HG03565 (cell line): ENCODE results near the gene DPY19L1.
"Not testable (repeated sequence)": the region's sequence is repeated elsewhere in the genome, so short reads cannot be mapped to it uniquely, and the experiment has no call there.

Experiments used
- ATAC-seq: cut with Tn5 transposase; IDR thresholded peaks from one replicate; pipeline ENCODE4 v1.9.1; 2021; ENCODE audit warnings: mild to moderate bottlenecking, moderate library complexity; ENCODE audit not compliant: unreplicated experiment

Gene DPY19L1

DNA sequence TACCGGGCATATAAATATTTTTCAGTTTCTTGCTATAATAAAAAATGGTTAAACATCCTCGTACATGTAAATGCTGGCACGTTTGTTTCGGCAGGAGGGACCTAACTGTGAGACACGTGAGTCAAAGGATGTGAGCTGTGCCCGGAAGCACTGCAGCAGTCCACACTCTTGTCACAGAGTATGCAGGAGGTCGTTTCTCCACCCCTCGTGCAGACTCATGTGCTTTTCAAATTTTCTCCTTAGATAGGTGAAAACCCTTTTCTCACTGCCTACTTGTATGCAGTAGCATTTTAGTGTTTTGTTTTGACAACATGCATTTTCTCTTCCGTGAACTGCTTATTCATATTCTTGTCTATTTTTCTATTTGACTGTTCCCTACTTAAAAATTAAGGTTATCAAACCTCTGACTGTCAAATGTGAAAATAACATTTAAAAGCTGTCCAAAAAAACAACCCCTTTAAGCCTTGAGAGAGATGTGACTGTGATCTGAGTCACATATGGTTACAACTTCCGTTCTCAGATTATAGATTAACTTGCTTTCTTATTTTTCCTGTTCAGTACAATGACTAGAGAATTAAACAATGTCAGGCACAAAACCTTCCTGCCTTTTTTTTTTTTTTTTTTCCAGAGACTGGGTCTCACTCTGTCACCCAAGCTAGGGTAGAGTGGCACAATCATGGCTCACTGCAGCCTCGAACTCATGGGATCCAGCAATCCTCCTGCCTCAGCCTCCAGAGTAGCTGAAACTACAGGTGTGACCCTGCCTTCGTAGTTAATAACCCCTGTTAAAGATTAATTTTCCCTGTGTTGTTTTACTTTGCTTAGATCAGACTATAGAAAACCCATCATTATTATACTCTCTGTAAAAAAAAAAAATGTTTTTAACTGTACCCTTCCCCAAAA is 45.1 kb downstream of the DPY19L1 start:
- ATAC-seq, result peak; percentile 71

DNA sequence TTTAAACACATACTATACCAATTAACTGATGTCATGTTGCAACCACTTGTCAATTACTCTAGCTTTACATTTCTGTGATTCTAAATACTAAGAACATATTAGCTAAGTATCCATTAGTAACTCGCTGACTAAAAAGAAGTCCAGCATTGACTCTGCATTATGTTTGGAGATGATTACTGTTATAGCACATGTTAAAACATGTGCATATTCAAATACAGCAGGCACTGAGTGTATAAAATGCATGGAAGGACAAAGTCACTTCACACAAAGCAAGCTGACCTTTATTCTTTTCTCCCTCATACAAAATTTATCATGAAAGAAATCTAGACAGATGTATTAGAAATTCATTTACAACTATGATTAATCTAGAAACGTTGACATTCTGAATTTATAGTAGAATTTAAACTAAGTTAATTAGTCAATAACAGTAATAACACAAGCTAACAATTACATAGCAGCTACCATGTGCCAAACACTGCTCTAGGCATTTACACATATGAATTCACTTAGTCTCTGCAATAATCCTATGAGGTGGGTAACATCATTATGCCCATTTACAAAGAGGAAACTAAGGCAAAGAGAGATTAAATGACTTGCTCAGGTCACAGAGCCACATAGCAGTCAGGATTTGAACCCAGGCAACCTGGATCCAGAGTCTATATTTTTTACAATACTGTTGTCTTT is 48.7 kb downstream of the DPY19L1 start:
- ATAC-seq, result not testable (repeated sequence)

DNA sequence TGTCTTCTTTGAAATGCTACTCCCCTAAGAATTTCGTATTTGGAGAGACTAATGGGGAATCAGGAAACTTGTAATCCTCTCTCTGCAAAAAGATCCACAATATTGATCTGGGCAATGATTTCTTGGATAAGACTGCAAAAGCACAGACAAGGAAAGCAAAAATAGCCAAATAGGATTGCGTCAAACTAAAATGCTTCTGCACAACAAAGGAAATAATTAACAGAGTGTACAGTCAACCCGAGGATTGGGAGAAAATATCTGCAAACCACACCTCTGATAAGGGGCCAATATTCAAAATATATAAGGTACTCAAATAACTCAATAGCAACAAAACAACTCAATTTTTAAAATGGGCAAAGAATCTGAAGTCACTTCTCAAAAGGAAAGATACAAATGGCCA is 52.1 kb downstream of the DPY19L1 start:
- not testable (repeated sequence) for ATAC-seq

DNA sequence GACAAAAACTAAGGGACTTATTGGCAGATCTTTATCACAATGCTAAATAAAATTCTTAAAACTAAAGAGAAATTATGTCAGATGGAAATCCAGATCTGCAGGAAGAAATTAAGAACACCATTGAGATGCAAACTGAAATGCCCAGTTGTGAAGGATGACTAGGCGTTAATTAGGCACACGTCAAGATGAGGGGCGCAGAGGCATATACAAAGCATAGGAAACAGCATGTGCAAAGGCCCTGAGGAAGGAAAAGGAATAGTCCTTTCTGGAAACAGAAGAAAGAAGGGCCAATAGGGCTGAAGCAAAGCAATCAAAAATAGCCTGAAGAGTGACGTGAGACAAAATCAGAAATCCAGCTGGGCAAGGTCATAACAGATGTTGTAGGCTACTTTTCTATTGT is 53.1 kb downstream of the DPY19L1 start:
- ATAC-seq, result not testable (repeated sequence)

DNA sequence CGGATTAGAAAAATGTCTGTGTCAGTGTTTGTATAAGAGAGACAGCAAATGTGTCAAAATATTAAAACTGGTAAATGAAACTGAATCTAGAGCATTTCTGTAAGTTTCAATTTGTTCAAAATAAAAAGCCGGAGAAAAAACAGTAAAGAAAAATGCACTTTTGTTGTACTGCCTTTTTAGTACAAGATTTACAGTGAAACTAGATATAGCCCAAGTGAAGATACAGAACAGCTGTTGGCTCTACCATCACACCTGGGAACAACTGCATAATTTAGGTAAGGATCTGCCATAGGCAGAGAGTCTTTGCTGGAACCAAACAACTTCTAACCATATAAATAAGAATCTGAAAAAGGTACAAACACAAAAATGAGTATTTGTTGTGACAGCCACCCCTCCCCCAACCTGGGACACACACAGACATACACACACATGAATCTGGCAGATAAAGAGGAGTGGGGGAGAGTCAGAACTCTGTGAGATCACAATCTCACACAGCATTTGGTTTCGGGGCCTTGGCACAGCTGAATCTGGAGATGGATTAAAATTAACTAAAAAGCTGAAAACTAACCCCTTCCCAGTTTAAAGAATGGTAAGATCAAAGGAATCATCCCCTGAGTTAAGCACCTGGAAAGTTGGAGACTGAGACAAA is 54.8 kb downstream of the DPY19L1 start:
- ATAC-seq, result no peak

DNA sequence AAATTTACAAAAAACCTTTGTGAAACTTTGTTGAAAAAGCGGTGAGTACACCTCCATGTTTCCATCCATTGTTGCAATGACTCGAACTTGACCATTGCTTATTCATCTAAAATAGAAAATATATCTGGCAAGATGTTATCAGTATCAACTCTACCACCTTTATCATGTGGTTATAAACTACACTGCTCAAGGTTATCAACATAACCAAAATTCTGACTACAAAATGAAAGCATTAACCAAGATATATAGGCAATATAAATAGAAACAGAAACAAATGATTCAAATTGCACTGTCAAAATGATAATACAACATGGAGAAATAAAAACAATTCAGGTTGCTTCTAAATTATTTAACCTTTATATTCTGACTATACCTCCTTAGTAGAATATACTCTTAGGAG is 58.2 kb downstream of the DPY19L1 start:
- not testable (repeated sequence) for ATAC-seq

DNA sequence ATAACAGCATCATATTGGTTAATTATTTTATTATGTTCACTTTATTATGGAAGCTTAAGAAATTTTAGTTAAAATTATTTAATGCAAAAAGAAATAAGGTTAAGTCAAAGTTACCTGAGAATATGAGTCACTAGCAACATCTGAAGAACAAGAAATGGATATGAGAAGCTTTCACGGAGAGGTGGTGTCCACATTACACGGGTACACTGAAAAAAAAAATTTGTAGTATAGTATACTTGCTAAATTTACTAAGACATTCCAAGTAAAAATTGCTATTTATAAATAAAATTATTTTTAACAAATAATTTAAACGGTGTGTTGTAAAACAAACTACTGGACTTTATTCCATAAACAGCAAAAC is 63.9 kb downstream of the DPY19L1 start:
- ATAC-seq, result no peak

DNA sequence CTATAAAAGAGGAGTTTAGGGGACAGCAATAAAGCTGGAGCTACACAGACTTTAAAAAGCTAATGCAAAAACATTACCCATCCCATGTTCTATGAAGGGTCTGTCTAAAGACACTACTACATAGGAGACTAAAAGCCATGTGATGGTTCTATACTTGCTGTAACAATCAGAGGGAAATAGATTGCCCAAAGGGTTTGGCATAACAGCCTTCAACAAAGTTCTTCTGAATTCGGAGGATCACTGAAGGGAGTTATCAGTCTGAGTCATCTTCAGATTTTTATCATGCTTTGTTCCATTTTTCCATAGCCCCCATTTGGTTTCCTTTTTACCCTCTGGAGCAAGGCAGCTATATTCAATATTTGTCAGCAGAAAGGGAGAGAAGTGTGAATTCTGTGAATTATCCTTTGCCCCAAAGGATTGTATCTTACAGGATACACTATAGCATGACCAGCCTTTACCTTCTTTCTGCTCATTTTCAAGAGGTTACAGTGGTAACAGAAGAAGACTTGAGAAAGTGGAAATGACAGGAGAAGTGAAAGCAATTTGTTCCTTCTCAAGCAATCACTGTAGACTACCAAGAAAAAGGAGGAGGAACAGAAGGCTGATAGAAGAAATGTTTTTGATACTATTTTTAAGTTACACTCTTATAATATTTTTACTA is 64.4 kb downstream of the DPY19L1 start:
- peak; percentile 62 for ATAC-seq

DNA sequence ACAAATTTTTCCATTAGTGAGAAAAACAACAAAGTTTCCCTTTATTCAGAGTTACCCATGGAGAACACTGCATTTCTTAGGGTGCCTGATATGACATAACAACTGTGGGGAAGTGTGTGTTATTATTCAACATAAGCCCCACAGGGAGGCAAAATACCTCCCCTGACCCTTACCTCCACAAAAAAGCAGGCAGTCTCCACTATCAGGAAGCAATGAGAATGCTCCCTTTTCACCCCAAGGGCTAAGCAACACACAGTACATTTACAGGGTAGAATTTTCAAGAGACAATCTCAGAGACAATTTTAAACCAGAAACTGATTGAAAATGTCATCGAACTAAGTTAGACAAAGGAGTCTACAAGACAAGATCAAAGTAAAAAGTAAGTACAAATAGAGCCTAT is 69.5 kb downstream of the DPY19L1 start:
- ATAC-seq, result not testable (repeated sequence)

DNA sequence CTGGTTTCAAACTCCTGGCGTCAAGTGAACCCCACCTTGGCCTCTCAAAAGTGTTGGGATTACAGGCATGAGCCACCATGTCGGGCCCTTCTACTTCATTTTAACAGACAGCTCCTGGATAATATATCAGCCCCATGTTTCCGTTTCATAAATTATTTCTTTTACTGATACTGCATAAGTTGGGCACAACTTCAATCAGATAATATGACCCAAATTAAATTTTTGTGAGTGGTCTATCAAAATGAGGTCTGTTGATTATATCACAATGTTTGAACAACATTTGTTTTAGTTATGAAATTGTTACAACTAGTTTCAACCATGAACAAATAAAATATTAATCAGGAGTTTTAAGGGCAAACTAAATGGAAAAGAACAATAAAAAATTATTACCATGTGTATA is 70.8 kb downstream of the DPY19L1 start:
- not testable (repeated sequence) for ATAC-seq

DNA sequence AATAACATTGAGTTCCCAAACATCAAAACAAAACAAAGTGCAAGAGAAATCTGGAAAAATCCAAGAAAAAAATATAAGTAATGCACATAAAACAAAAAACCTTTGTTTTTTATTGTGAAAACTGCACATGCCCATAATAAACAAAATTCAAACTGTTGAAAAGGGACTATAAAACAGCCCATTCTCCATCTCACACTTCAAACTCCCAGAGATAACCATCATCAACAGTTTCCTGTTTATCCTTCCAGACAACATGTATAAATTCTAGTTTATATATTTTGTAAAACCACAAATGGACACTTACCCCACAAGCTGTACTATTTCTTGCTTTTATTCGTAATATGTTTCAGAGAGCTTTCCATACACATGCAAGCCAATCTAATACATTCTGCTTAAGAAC is 79.3 kb downstream of the DPY19L1 start:
- ATAC-seq, result no peak

DNA sequence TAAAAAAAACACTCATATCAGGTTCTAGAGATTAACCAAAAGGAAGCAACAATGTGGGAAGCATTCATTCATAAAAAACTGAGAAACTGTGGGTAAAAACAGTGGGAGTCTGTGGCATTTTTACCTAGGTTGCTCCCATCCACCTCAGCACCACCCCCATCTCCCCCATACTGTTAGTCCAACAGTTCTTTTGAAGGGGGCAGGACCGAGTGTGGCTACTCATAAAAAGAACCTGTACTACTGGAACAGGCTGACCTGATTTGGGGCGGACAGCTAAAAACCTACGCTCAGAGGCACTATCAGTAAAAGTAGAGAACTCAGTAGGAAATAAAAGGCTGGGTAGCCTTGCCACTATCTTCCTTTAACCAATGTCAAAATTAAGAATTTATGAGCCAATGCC is 84.5 kb downstream of the DPY19L1 start:
- no peak for ATAC-seq

DNA sequence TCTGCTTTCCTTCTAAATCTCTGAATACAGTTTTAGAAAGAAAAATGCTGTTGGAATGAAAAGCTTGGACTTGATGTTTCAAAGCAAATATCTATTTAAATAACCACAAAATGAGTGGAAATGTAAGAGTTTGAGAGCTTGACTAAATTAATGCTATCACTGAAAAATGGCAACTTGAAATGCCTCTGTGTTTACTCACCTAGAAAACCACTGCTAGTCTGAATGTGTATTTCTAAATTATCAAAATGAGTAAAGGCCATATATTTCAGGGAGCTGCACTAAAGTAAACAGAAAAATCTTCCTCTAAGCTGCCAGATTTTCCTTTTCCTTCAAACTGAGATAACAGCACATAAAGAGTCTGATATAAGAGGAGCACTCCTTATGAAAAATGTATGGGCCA is 87.9 kb downstream of the DPY19L1 start:
- ATAC-seq, result no peak

DNA sequence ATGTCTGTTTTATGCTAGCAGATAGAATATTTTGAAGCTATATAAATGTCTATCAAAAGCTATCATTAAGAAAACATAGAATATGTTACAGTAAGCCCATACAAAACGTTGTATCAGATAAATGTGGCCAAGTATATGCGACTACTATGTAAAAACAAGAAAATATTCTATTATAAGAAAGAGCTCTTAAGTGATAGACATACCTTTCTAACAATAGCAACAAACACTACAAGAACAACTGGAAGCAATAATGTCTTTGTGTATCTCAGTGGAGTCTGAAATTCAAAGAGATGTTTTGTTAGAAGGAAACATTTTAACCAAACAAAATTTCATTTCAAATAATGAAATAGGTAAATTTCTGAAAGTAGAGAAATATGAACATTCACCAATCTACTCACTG is 89.9 kb downstream of the DPY19L1 start:
- ATAC-seq, result not testable (repeated sequence)

DNA sequence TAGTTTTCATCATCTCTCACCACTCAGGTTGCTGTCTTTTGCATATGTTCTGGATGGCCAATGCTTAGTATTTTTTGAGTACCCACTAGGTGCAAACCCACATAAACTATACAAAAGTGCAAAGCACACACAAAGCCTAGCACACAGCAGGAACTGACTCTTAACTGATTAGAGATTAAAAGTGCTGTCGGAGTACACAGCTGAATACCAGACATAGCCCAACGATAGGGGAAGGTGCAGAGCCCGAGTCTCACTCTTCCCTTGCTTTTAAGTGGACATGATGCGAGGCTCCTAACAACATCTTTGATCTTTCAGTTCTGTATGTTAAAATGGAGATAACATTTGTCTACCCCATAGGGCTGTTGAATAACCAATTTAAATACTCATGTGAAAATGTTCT is 90.8 kb downstream of the DPY19L1 start:
- no peak for ATAC-seq

DNA sequence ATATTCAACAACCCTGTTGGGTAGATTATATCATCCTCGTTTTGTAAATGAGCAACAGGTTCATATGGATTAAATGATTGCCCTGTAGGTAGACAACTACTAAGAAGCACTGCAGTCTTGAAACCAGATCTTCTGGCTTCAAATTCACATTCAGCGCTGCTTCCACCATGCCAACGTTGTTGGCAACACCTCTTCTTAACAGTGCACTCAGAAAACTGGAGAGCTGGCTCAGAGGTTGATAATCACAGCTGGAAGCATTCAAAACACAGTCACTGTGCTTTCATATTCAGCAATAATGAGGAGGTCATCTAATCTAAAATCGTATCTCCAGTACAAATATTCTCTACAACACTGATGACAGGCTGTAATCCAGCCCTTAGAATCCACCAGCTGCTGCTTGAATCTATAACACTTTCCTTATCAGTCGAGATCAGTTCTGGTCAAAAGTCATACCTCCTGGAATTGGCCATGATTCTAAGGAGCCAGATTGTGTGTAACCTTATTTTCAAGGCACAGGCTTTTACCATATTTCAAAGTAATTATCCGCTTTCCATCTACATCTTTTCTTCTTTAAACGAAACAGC is 91.3 kb downstream of the DPY19L1 start:
- not testable (repeated sequence) for ATAC-seq

DNA sequence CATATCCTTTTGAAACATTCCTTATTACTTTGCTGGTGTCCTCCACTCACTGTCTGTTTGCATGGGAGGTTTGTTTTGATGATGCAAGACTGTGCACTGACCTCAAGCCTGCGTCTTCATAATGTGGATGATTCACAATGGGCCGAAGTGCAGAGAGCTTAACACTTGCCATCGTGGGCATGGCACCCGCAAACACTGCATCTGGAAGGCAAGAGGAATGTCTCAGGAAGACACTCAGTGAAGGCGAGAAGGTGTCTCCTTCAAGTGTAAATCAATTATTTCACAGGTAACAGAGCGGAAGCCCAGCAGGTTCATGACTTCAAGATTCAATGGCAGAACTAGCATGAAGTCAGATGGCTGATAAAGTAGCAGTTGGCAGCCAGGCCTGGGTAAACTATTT is 98.1 kb downstream of the DPY19L1 start:
- no peak for ATAC-seq

DNA sequence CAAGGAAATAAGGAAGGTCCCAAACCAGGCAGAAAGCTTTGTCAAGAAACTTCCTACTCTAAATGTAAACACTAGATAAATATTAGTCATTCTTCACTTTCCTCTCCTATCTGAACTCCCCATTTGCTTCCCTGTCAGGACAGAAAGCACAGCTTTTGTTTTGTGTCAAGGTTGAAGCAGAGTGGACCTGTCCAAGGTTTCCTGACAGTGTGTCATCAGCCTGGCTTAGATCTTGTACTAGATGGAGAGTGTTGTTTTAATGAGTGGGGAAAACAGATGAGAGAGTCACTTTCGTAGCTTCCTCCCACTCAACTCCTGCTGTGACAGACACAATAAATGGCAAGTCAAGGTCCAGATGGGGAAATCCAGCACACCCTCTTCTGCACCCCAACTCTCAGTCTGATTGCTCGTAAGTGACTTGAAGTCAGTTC is 101.5 kb downstream of the DPY19L1 start:
- ATAC-seq, result peak; percentile 51

DNA sequence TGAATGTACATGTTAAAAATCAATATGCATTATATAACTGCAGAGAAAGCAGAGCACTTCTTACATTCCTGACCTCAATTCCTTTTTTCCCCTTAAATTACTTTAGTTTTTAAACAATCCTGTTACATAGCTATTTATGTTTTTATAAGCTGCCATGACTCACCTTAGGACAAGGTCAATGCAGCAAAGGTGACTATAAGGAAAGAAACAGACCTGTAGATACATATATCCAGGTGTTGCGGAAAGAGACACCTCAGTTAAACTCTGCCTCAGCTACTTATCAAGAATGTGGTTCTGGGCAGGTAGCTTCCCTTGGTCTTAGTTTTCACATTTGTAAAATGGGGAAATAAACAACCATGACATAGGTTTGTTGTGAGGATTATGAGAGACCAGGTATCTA is 105.5 kb downstream of the DPY19L1 start:
- ATAC-seq, result no peak

DNA sequence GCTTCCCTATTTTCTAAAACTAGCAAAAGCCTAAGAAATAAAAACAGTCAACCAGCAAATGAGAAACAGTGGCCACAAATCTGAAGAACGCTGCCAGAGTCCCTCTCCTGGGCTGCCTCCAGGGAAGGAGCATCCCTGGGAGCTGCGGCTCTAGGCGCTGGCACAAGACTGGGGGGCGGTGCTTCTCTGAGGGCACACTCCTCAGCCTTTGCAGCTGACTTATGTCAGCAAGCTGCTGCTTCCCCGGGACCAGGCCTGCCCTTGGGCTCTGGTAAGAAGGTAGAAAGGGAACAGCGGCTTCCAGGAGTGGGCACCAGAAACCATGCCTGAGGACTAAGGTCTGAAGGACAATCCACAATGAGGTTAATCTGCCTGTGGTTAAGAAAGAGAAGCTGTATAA is 107.5 kb downstream of the DPY19L1 start:
- ATAC-seq, result not testable (repeated sequence)

DNA sequence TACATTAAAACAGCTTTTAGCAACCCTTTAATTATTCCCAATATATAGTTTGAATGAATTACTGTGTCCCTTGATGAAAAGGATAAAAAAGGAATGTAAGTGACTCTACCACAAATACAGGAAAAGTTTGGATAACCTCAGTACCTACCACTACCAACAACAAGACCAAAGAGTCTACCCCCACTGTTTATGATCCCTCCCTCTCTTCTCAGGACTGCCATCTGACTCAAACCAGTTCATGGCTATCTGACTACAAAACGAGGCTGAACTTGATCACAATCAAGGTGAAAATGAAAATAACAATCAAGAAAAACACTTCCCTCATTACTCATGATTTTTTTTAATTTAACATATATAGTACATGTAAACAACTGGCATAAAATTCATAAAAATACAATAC is 108.7 kb downstream of the DPY19L1 start:
- ATAC-seq, result no peak
